Right hindlimb (tissue), 1 donor: ENCODE measurements around the gene CAMKV.
"Not testable (repeated sequence)": the region's sequence is repeated elsewhere in the genome, so short reads cannot be mapped to it uniquely, and the experiment has no call there.

Experiments
- DNase-seq: peaks from one replicate; pipeline ENCODE4 v3.0.0-alpha.2; 2018

CAMKV gene

DNA sequence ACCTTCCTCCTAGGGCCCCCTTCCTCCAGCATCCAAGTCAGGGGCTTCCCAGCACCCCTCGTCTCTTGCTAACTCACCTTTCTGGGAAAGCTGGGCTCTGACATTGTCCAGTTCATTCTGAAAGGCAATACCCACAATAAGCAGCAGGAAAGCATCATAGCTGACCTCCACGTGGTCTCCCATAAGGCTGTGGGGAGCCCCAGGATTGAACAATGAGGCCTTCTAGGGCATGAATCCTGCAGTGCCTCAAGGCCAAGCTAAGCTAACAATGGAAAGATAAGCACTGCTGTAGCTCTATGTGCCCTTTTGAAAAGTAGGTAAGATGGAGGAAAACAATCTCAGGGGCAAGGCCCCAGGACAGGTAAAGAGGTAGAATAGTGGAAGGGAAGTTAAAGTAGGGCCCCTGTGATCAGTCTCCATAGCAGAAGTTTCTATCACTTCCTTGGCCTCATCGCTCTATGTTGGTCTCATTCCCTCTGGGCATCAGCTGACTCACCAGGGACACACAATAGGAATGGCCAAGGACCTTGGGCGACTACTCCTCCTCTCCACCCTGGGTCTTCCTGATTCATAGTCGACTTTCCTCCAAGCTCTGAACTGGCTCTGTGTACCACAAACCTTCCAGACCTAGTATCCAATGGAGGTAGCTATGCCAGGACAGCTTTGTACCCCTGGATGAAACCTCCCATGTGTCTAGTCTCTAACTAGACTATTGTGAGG is 25.1 kb downstream of the CAMKV start:
- no peak for DNase-seq

DNA sequence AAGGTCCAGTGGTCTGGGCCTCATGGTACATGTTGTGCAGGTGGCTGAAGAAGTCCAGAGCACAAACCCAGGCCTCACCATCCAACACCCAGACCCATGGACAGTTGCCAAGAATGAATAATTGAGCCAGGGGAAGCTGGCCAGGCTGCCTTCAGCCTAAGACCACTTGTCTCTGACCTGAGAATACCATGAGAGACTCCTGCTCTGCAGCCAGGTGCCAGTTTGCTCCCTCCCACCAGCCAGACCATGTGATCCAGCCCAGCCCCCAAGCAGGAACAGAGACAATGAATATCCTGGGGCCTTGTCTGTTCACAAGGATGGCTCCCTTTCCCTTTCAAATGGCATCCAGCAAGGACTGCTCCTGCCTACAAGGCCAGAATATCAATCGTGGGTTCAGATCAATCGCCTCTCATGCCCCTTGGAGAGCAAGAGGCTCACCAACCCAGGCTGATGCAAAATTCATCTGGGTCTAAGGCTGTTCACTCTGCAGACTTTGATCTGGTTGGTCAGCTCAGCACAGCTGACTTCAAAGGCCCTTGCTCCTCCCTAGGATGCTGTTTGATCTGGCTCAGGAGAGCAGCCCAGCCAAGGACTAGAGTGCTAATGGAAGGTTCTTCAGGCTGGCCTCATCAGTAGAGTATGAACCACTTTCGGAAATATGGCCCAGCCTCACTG is 26.7 kb downstream of the CAMKV start:
- DNase-seq = no peak

GRCh38 chr3:49841806-49842205 is 27.9 kb downstream of the CAMKV start:
- no peak for DNase-seq

- DNase-seq = no peak
Measured at GRCh38 chr3:49841126-49841696, 28.5 kb downstream of the CAMKV start.

- peak; percentile 74 for DNase-seq
Measured at GRCh38 chr3:49840388-49840787, 29.3 kb downstream of the CAMKV start.

DNA sequence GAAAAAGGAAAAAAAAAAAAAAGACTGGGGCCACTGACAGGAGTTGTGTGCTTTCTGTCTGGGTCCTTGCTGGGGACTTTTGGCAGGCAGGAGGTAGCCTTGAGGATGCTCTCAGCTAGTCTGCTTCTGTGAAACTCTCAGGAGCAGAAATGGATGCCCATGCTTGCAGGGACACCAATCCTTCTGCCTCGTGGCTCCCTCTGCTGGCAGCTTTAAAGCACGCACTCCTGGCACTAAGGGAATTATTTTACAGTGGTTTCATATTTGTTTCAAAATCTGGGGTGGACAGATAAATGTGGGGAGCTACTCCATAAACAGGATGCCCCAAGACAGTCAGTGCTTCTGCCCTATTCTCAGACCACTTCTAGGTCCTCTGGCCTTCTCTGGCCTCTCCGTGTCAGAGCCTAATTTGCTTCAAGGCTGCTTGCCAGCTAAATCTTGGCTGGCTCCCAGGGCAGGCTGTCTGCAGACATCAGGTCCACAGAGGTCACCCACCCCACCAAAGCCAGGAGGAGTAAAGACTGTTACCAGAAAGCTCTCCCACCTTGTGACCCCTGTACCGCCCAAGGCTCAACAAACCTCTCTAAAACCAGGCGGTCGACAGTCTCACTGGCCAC is 30.4 kb downstream of the CAMKV start:
- DNase-seq = peak; percentile 84

GRCh38 chr3:49831341-49831740 is 38.4 kb downstream of the CAMKV start:
- DNase-seq = no peak

- no peak for DNase-seq
Measured at GRCh38 chr3:49826016-49826415, 43.7 kb downstream of the CAMKV start.

GRCh38 chr3:49823131-49823530 is 46.6 kb downstream of the CAMKV start:
- not testable (repeated sequence) for DNase-seq

GRCh38 chr3:49813497-49814174 is 56.1 kb downstream of the CAMKV start, which contains the start of gene UBA7:
Gene UBA7, minus strand, starts transcription at chr3:49813953. Its CDS starts 166 bp downstream, at chr3:49813787.
- peak; percentile 74 for DNase-seq

- no peak for DNase-seq
Measured at GRCh38 chr3:49812916-49813496, 56.7 kb downstream of the CAMKV start.
